ENCODE results near the gene NPHP1.
"Not testable (repeated sequence)": the region's sequence is repeated elsewhere in the genome, so short reads cannot be mapped to it uniquely, and the experiment has no call there.

DNA sequence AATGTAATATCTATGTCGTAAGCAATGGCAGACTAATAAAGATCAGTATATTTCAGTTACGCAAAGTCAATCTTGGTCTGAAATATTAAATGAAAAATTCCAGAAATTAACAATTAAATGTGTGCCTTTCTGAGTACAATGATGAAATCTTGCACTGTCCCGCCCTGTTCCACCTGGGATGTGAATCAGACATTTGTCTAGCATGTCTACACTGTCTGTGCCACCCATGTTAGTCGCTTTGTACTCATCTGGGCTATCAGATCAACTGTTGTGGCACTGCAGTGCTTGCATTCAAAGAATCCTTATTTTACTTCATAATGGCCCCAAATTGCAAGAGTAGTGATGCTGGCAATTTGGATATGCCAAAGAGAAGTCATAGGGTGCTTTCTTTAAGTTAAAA, 114.6 kb downstream of the NPHP1 start:
- TF ChIP-seq POLR2AphosphoS5 (IDR thresholded peaks at IDR 0.05) = not testable (repeated sequence)
- TF ChIP-seq, protein P1, sequence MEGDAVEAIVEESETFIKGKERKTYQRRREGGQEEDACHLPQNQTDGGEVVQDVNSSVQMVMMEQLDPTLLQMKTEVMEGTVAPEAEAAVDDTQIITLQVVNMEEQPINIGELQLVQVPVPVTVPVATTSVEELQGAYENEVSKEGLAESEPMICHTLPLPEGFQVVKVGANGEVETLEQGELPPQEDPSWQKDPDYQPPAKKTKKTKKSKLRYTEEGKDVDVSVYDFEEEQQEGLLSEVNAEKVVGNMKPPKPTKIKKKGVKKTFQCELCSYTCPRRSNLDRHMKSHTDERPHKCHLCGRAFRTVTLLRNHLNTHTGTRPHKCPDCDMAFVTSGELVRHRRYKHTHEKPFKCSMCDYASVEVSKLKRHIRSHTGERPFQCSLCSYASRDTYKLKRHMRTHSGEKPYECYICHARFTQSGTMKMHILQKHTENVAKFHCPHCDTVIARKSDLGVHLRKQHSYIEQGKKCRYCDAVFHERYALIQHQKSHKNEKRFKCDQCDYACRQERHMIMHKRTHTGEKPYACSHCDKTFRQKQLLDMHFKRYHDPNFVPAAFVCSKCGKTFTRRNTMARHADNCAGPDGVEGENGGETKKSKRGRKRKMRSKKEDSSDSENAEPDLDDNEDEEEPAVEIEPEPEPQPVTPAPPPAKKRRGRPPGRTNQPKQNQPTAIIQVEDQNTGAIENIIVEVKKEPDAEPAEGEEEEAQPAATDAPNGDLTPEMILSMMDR (IDR thresholded peaks at IDR 0.05 in 8 of 11, conservative IDR thresholded peaks at IDR 0.05 in 3 of 11) = not testable (repeated sequence)
